Mammary epithelial cell (primary cell): ENCODE results near the gene SEMA3B.

ENCODE experiments used
- CTCF ChIP-seq, 2 donors: IDR thresholded peaks in 1 of 2; conservative IDR thresholded peaks in 1 of 2; 2 replicates each; pipeline ENCODE4 v1.5.1; 2011 to 2012; ENCODE audit warnings: inconsistent platforms in 2 of 2, low read length in 2 of 2, mild to moderate bottlenecking in 2 of 2, control low read depth in 1 of 2, low read depth in 1 of 2; ENCODE audit not compliant: insufficient read depth in 1 of 2; ENCODE audit errors: extremely low read depth in 1 of 2
- EZH2 ChIP-seq: IDR thresholded peaks from 2 replicates; pipeline ENCODE4 v1.6.1; 2012; ENCODE audit warnings: low read length, inconsistent platforms, borderline replicate concordance

GRCh38 chr3:50264383-50264963 lies 4.5 kb upstream of the SEMA3B start:
- TF ChIP-seq CTCF (conservative IDR thresholded peaks at IDR 0.05 in 1 of 2, IDR thresholded peaks at IDR 0.05 in 1 of 2; ENCODE audit: extremely low read depth in 1 of 2, insufficient read depth in 1 of 2, low read depth in 1 of 2, low read length in 2 of 2) (no peak), EZH2 (no peak)
